Measurements from ENCODE around the gene OGFOD2. TPM values are rescaled to one million over a fixed set of nuclear protein-coding genes. Genes with fewer than 3 reads are reported as not detected.

OGFOD2 gene
- polyA plus RNA-seq, 10 donors: 8.5 to 14.1 (median 9.6) TPM

DNA sequence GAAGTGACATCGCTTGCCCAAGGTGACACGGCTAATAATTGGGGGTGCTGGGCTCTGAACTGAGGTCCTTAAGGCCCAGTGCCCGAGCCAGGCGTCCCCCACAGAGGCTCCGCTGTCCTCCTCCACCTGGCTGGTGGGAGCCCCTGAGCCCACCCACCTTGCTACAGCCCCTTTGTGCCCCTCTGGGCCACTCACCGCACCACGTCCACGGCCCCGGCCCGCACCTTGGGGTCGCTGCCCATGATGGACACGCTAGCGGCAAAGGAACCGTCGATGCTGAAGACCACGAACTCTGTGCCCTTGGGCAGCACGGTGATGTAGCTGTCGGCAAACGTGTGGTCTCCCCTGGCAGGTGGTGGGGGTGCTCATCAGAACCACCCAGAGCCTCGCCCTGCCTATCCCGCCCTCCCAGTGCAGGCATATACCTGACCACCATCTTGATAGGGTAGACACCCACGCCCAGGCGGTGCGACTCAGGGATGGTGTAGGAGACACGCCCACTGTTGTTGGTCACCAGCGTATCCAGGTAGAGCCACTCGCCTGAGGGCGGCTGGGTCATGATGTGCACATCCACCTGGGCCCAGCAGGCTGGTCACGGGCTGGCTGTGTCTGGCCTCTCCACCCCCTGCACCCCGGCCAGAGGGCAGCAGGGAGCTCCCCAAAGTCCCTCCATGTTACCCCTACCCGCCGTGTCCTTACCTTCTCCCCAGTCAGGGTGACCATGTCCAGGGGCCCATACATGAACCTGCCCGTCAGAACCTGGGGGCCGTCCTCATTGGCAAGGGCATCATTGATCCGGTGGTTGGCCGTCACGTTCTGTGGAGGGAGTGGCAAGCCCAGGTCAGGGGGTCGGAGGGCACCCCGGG, 12.3 kb downstream of the OGFOD2 start:
- DNase-seq: no peak

DNA sequence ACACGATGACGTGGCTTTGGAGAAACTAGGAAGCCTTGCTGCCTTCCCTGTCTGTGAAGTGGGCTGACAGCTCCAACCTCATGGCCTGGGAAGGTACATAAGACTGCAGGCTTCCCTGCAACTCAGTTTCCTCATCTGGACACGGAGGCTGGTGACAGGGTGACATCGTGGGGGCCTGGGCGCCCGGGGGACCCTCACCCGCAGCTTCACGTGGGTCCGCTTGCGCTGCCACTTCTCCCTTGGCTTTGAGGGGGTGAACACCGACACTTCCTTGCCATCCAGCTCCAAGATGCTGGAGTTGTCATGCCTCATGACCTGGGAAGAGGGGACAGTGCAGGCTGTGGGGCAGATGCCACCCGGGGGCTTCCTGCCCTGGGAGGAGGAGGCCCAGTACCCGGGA, 13.0 kb downstream of the OGFOD2 start:
- no peak for DNase-seq

DNA sequence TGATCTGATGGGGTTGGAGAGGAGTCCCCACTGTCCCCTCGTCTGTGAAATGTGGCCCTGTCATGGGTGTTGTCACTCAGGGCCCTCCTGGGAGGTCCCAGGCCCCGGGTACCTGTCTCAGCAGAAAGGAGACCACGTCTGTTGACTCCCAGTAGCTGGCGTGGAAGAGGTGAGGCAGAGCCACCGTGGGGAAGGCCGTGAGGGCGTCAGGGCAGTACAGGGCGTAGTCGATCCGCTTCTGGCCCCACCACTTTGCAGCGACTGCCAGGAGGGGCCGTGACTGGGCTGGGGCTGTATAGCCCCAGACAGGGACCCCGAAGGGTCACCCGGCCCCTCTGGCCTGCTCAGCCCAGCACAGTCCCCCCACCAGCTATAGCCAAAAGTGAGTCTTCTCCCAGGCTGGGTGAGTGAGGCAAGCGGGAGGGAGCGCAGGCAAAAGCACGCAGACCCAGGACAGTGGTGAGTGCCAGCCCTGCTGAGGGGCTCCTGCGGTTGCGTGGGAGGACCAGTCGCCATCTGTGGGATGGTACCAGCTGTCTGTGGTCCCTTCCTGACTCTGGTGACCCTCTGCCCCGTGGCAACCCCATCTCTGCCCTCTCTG, 13.7 kb downstream of the OGFOD2 start:
- DNase-seq: no peak

DNA sequence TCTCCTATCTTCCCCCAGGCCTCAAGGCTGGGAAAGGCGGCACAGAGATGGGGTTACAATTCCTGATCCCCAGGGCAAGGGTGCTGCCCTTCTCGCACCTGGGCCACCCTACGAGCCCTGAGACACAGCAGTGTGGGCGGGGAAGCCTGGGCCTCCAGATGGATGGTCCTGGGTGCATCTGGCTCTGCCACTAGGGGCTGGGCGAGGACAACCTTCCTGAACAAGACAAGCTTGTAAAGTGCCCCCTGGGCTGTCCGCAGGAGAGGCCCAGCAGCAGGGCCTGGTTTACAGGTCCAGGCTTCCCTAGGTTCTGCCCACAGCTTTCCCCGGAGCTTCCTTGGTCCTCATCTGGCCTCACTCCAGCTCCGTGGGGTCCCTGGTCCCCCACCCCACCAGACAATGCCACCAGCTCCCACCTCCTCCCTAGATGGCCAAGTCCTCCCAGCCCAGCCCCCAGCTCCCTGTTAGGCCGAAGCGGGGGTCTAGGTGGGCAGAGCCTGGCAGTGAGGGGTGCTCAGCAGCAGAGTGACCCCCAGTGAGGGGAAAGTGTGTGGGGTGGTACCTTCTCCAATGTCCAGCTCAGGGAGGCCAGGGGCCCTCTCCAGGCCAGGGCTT, 14.3 kb downstream of the OGFOD2 start:
- no peak for DNase-seq

DNA sequence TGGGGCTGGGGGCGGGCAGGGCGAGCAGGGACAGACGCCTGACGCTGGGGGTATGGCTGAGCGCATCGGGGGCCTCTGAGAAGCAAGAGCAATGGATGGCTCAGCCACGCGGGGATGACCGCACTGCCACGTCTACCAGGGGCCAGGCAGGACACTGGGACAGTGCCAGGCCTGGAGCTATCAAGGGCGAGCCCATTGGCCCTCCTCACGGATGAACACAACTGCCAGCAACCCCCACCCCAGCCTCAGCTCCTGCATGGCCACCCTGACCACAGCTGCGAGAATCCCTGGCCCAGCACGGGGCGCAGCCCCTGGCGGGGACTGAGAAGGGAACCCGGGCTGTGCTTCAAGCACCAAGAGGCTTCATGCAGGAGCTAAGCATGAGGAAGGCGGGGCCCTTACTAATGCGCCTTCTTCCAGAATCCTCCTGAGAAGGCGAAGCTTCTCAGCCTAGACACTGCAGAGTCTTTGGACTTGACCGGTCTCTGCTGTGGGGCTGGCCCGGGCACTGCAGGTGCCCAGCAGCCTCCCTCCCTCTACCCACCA, 14.9 kb downstream of the OGFOD2 start:
- no peak for DNase-seq

GRCh38 chr12:122990561-122990960, 15.5 kb downstream of the OGFOD2 start:
- no peak for DNase-seq

GRCh38 chr12:122990961-122991622, 16.0 kb downstream of the OGFOD2 start:
- no peak for DNase-seq

GRCh38 chr12:122991623-122992275, 16.7 kb downstream of the OGFOD2 start:
- DNase-seq: no peak

DNA sequence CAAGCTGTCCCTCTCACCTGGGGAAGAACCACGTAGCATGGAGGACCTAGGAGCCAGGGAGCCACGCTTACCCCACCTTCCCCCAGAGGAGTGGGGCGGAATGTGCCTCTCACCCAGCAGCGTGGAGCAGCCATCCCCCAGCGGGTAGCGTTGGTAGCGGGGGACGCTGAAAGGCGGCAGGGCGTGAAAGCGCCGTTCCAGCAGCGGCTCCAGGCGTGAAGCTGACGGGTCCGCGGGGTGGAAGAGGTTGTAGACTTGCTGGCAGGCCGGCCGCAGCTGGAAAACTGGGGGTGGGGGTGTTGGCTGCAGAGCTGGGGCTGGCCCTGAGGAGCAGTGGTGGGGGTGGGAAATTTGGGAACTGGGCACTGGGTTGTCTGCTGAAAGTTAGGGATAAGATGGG, 17.3 kb downstream of the OGFOD2 start:
- no peak for DNase-seq

DNA sequence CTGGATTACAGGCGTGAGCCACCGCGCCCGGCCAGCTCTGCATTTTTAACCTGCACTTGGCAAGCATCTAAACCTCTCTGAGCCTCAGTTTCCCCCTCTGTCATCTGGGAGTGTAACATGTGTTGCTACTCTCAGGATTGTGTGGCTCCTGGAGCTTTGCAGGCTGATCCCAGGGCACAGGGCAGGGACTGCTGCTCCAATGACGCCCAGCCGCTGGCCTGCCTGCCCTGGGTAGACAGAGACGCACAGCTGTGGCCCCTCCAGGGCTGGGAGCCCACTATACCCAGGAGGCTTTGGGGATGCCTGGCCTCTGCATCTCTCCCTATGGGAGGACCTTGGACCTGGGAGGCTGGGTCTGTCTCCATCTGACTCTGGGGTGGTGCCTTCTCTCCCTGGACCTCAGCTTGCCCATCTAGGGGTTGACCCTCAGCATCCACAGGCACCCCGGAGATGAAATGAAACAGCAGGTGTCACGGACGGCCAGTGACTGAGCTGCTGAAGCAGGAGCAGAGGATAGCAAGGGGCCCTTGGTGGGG, 19.2 kb downstream of the OGFOD2 start:
- DNase-seq: no peak

DNA sequence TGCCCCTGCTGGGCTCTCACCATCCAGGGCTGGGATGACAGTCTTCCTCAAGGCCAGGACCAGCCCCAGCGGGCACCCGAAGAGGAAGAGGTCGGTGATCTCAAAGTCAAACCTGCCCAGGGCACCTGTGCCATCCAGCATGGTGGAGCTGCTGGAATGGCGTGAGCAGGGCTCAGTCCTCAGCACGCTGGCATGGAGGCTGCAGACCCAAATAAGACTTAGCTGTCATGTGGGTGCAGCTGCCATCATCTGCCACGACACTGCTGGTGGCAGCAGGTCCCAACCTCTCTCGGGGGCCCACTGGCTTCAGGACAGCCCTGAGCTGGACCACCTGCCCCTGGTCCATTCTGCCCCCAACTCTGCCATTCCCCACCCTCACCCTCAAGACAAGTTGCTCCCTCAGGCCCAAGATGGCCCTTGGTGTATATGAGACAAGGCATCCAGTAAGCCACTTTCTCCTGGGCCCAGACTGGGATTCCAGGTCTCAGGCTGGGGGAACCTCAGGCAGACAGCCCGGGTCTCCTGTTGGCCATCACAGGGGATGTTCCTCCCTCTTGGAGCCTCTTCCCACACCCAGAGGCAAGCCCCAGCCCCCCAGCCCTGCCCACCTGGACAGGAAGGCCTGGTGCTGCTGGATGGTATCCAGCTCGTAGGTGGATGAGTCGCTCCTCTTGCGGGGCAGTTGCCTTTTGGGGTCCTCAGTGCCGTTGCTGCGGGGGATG, 19.9 kb downstream of the OGFOD2 start:
- DNase-seq: no peak

DNA sequence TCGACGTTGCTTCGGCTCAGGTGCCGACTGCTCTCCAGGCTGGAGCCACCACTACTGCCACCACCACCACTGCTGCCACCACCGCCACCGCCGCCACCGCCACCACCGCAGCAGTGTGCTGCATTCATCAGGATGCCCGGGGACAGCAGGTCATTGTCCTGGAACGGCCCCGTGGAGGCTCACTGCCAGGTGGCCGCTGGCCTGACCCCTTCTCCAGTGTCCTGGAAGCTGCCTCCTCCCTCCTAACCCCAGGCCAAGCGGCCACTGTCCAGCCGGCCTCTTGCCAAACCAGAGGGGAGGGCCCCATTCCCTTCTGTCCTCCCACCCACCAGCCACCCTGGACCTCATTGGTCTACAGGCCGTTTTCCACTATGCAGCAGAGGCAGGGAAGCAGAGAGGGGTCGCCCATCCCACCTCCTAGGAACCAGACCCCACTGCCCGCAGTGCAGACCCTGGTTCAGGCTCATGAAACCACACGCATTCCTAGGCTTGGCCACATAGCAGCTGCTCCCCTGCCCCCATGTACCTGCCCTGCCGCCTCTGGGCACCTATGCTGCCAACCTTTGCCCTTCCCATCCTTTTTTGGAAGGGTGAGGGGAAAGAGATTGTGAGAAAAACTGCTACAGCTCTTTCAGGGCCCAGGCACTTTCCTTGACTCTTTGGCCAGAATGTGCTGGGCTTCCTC, 20.6 kb downstream of the OGFOD2 start:
- DNase-seq: peak in 1 of 3 donors; percentile 41

GRCh38 chr12:122996188-122996601, 21.2 kb downstream of the OGFOD2 start:
- no peak for DNase-seq

DNA sequence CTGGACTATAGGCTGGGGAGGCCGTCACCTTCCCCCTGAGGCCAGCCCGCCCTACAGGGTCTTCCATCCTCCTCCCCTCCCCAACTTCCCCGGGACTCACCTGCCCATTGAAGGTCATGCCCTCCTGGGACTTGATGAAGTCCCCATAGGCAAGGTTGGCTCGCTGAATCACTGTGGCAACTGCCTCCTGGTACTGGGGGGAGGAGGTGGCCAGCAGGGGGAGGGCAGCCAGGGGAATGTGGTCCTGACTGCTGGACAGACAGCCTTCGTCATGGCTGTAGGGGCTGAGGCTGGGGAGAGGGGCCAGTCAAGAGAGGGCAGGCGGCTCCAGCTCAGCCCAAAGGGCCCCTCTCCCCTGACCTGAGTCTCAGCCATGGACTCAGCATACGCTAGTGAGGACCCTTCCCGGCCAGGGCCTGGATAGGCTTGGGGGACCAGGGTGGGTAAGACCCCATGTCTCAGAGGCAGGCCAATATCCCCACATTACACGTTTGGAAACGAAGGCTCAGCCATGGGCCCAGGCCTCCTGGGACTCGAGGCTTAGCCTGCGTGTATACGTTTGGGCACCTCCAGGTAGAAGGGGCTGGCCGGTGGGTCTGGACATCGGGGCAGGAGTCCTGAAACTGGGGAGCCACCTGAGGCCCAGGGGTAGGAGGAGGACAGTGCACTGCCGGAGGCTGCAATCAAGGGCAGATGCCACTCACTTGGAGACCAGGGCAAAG, 21.7 kb downstream of the OGFOD2 start:
- DNase-seq: no peak

GRCh38 chr12:122997343-122998250, 22.6 kb downstream of the OGFOD2 start:
- DNase-seq: no peak

GRCh38 chr12:122998316-122998715, 23.3 kb downstream of the OGFOD2 start:
- no peak for DNase-seq

GRCh38 chr12:122999196-122999946, 24.3 kb downstream of the OGFOD2 start:
- peak in 1 of 3 donors; percentile 24 for DNase-seq
